Activated T-helper 9 cell treated with anti-CD3 and anti-CD28 coated beads, Interleukin-2, amount 50 U/mL, for 16 hours (primary cell): ENCODE data around the gene ROCK1.

Experiments used
- DNase-seq: peaks from one replicate; pipeline ENCODE4 v3.0.0-alpha.2; 2020; ENCODE audit warnings: low read depth

ROCK1 gene

DNA sequence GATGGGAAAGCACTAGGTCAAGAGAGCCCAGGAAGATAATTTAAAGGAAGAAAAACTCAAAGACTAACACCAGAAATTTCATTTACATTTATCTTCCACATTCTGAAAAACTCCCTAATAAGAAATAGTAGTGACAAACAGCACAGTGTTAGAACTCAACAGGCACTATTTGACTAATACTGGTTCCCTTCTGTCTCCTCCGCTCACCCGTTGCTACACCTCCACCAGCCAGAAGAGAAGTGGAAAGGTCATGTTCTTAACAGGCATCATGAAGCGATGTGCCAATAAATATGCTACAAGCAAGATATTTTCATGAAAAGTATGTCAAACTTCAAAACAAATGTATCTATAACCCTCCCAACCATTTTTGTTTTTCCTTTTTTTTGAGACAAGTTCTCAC, 5.7 kb downstream of the ROCK1 start:
- no peak for DNase-seq

DNA sequence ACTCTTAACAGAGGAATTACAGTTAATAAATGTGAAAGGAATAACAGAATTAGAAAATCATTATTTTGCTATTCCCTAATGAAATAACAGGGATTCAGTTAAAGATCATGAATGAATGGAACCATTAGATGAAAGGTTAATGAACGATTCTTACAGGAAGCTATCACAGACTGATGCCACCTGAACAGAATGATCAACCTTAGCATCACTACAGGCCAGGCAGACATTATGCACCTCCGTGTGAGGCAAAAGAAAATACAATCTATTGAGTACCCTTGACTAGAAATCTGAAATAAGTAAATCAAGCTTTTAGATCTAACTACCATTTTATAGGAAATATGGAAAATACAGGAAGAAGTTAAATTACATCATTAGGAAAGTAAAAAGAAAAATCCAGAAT, 10.4 kb downstream of the ROCK1 start:
- no peak for DNase-seq

DNA sequence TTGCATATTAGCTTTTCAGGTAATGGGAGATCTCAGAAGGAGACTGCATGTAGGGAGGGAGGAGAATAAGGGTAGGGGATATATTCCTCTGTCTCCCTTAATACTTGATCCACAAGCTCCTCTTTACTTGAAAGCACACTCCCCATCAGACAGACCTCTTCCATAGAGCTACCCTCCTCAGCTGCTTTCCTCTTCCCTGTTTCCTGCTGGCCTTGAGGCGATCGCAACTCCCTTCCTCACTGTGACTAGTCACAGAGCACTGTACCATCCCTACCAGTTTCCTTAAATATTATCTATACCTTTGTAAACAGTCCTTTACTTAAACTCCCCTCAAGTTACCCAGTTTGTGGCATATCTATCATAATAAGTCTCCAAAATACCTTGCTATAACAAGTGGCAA, 10.9 kb downstream of the ROCK1 start:
- DNase-seq, result no peak

DNA sequence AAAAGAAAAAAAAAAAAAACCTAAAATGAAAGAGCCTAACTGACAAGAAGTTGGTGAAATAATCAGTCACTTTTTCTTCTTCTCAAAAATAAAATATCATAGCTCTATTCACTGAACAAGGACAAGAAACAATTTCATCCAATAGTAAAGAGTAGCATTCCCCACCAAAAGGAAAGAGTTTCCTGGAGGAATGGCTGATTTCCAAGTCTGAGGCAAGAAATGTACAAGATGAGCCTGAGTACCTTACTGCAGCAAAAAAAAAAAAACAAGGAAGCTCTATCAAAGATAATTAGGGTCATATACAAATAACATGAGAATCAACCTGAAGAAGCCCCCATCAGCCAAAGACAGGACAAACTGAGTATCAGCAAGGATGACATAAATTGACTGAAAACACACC, 11.5 kb downstream of the ROCK1 start:
- DNase-seq, result no peak

DNA sequence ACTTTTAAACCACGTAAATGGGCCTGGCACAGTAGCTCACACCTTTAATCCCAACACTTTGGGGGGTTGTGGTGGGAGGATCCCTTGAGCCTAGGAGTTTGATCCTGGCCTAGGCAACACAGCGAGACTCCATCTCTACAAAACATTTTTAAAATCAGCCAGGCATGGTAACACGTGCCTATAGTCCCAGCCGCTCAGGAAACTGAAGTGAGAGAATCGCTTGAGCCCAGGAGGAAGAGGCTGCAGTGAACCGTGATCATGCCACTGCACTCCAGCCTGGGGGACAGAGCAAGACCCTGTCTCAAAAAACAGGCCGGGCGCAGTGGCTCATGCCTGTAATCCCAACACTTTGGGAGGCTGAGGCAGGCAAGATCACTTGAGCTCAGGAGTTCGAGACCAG, 12.2 kb downstream of the ROCK1 start:
- no peak for DNase-seq

DNA sequence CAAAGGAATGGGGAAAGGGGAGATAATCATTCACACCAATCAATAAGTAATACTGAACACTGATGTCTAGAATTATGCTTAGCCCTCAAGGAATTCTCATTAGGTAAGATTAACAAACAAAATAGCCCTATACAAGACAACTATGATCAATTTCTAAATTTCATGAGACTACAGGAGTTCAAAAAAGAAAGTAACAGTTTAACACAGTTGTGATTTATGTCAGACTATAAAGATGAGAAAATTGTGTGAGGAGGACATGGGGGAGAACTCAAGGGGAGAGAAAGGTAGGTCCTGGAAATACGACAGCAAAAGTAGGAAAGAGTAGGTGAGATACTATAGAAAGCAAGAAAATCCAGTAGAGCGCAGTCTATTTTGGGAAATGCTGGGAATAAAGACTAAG, 14.9 kb downstream of the ROCK1 start:
- no peak for DNase-seq

DNA sequence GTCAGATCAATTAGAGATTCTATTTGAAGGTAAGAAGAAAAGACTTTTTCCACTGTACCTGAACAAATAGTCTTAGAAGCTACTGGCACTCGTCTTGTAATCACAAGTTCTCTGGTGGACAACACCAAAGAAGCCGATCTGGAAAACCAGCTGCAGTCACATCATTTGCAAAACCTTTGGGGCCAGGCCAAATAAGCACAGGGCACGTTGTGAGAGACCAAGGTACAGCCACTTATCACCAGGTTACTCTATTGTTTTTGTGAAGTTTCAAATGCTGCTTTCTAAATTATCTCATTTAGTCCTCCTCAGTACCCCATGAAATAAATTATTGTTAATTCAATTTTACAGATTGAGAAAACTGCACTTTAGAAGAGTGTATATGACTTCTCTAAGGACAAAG, 18.5 kb downstream of the ROCK1 start:
- DNase-seq, result no peak

DNA sequence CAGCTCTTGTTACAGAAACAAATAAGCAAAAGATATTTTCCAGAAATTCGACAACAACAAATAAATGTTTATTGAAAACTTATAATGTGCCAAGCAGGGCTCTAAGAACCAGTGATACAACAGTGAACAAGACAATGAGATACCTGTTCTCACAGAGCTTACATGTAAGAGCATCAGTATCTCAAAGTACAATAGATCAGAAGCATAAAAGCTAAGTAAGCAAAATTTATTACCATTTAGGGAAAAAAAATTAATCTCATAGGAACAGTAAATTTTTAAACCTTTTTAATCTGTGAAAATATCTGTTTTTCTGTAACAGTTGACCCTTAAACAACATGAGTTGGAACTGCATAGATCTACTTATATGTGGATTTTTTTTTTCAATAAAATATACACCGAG, 20.9 kb downstream of the ROCK1 start:
- DNase-seq, result no peak

DNA sequence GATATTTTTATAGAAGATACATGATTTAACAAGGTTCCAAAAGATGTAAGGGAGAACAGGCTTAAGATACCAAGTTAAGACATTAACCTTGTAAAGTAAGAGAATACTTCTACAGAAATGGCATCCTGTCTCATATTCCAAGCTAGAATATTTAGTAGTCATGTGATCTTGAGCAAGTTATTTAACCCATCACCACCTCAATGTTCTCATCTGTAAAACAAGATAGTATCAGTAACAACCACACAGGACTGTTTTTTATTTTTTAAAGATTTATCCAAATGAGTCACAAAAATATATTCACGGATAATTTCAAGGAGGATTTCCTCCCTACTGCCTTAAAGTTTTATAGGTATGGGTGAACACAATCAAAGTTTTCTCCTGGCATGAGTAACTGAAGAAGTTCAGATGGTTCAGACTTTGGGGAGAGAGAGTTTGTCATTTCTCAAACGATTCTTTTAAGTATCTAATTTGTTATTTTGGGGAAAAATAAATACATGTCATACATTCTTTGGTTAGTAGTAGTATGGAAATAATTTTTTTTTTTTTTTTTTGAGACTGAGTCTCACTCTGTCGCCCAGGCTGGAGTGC, 25.9 kb downstream of the ROCK1 start:
- no peak for DNase-seq

DNA sequence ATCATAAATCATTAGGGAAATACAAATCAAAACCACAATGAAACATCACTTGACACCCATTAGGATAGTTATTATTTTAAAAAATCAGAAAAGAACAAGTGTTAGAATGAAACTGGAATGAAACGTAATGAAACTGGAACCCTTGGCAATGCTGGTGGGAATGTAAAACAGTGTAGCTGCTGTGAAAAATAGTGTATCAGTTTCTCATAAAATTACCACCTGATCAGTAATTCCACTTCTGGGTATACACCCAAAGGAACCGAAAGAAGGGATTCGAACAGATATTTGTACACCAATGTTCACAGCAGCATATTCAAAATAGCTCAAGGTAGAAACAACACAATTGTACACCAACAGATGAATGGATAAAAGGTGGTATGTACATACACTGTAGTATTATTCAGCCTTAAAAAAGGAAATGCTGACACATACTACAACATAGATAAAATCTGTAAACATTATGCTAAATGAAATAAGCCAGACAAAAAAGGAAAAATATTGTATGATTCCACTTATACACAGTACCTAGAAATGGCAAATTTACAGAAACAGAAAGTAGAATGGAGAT, 27.0 kb downstream of the ROCK1 start:
- no peak for DNase-seq

DNA sequence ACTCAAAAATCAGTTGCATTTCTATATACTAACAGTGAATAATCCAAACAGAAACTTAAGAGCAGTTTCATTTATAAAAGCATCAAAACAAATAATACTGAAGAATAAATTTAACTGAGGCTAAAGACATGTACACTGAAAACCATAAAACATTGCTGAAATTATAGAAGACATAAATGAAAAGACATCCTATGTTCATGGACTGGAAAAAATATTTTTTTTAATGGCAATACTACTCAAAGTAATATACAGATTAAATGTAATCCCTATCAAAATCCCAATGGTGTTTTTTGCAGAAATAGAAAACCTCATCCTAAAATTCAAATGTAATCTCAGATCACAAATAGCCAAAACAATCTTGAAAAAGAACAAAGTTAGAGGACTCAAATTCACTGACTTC, 28.6 kb downstream of the ROCK1 start:
- DNase-seq, result no peak

DNA sequence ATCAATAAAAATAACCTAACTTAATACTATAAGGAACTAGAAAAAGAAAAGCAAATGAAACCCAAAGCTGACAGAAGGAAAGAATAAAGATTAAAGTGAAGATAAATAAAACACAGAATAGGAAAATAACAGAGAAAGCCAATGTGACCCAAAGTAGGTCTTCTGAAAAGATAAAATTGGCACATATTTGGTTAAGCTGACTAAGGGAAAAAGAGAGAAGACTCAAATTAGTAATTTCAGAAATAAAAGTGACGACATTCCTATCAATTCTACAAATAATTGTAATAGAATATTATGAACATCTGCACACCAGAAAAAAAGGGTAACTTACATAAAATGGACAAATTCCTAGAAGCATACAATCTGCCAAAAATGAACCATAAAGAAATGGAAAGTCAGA, 30.2 kb downstream of the ROCK1 start:
- no peak for DNase-seq

DNA sequence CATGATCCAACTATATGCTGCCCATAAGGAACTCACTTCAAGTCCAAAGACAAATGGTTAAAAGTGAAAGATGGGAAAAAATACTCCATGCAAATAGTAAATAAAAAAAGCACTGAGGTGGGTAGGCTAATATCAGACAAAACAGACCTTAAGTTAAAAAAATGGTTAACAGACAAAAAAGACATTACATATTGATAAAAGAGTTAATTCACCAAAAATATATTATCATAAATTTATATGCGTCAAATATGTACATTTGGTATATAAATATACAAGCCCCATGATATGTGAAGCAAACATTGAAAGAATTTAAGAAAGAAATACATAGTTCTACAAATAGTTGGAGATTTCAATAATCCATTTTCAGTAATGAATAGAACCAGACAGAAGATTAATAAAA, 31.0 kb downstream of the ROCK1 start:
- no peak for DNase-seq

DNA sequence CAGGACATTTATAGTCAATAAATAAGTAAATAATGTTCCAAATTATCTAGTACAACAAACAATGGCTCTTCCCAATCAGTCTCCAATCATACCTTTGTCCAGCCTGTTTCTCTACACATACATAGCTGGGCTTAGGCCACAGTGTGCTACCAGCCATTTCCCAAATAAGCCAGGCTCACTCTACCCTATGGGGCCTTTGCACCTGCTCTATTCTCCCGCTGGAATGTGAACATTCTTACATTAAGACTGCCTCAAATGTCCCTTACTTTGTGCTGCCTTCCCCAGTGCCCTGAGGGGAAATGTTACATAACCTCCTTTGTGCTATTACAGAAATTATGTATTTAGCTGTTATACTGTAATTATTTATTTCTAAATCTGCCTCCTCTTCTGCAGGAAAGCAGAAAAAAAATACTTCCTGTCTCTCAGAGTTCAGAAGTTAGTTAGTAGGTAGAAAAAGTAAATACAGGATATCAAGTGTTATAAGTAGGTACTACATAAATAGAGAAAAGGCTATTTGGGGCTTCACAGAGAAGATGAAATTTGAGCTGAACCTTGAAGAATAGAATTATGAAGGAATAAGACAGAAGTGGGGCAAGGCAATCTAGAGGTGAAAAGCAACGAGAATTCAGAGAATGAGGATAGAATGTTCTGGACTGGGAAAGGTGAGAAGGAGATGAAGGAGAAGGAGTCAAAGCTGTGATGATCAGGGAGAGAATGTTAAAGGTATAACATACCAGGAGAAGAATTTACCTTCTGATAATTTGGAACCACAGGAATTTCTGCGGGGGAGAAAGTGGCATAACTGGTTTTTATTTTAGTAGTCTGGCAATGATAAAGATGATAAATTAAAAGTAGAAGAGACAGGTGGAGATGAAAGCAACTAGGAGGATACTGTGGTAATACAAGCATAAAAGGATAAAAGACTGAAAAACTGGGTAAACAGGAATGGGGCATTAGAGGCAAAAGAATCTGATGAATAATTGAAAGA, 37.0 kb downstream of the ROCK1 start:
- DNase-seq, result no peak

DNA sequence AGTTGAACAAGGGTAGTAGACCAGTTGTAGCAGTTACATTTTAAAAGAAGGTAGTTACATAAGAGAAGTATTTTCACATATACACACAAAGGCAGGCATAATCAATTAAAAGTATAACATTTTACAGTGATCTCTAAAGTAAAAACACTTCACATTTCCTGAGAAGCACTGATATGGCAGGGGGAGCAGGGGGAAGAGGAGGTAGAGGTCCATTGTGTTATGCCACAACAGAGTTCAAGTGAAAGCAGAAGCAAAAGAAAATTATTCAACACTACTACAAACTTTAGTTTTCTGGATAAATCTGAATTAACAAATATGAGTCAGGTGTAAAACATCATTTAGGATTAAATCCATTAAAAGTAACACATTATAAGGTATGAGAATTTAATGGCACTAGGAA, 38.4 kb downstream of the ROCK1 start:
- no peak for DNase-seq

DNA sequence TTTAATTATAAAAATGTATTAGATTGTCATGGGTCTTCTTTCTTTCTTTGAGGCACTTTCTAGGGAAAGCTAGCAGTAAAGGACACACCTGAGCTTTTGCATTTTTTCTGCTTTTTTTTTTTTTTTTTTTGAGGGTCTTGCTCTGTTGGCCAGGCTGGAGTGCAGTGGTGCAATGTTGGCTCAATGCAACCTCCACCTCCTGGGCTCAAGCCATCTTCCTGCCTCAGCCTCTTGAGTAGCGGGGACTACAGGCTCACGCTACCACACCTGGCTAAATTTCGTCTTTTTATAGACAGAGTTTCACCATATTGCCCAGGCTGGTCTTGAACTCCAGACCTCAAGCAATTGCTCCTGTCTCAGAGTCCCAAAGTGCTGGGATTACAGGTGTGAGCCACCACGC, 40.5 kb downstream of the ROCK1 start:
- DNase-seq, result no peak

DNA sequence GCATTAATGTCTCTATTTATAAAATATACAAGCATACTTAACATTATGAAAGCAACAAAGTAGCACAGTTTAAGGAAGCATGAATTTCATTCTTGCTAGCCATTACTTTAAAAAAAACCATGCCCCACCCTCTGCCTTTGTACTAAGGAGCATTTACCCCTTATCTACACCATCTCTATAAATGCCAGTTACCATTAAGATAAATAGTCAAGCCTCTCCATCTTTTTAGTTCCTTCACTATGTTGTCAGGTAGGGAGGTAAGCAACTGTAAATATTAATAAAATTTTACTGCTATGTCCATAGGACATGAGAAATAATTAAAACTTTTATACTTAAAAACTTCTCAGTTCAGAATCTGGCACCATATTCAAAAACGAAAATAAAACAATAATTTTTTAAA, 42.1 kb downstream of the ROCK1 start:
- DNase-seq, result no peak

DNA sequence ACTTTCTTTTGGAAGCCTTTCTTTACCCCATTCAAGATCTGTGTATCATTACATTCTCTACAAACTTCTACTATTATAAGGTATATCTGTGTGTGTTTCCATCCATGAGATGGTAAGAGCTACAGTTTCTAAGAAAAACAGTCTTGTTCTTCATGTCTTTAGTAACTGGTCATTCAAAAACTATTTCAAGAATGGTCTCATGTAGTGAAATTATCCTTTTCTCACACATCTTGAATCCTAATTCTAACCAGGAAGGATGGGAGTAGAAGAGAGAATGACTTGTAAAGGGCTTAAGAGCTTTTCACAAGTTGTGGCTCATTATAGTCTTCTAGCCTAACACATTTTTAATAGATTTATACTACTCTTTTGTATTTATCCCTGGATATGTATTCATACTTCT, 47.3 kb downstream of the ROCK1 start:
- no peak for DNase-seq

DNA sequence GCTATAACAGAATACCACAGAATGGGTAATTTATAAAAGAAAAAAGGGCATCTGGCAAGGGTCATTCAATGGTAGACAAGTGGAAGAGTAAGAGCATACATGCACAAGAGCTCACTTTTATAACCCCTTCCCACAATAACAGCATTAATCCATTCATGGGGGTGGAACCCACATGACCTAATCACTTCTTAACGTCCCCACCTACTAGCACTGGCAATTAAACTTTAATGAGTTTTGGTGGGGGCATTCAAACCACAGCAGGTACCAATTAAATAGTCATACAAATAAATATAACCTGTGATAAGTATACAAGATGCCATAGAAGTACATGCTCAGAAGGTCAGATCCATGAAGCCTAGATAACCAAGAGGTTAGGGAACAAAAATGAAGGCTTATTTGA, 48.6 kb downstream of the ROCK1 start:
- no peak for DNase-seq

DNA sequence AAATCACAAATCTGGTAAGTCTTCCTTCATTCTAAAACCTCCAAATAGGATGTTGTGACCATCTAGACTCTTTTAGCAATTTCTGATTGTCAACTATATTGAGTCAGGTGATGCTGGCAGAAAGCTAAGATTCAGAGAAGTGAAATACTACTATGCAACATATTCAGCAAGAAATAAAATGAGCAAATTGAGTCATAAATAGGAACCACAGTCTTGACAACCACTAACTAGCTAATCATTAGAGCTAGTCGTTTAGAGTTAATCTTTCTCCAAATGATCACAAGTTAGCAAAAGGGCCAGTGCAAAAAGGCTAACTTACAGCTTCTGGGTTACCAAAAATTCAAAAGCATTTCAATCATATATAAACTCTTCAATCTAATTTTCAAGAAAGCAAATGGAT, 54.5 kb downstream of the ROCK1 start:
- DNase-seq, result no peak

DNA sequence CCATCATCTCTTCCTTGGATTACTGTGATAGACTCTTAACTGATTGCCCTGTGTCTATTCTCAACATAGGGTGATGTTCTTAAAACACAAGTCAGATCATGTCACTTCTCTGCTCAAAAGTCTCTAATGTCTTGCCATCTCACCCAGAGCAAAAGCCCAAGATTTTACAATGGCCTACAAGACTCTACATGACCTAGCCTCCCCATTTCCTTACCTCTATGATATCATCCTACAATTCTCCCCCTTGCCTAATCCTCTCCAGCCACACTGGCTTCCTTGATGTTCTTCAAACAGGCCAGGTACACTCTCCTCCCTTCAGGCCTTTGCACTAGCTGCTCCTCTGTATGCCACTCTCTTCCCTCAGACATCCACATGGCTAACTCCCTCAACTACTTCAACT, 55.1 kb downstream of the ROCK1 start:
- DNase-seq, result no peak

DNA sequence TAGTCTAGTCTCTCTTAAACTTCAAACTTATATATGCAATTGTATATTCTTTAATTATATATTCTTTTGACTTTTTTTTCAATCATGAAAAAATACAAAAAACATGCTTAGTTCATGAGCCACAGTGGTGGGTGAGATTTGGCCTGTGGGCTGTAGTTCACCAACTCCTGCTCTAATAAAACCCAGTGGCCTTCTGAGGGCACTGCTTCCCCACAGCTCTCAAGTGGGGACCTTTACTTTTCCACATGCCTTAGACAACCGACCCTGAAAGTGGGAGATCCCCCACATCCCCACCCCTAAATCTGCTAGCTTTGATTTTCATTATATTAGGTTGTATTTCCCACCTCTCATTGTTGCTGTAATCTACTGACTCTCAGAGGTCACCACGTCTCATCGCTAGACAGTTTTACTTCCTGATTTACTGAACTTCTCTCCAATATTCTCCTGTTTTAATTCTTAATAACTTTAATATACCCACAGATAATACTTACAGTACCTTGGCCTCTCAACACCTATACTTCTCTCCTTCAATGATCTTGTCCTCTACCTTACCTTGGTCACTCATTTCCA, 57.3 kb downstream of the ROCK1 start:
- DNase-seq, result no peak

DNA sequence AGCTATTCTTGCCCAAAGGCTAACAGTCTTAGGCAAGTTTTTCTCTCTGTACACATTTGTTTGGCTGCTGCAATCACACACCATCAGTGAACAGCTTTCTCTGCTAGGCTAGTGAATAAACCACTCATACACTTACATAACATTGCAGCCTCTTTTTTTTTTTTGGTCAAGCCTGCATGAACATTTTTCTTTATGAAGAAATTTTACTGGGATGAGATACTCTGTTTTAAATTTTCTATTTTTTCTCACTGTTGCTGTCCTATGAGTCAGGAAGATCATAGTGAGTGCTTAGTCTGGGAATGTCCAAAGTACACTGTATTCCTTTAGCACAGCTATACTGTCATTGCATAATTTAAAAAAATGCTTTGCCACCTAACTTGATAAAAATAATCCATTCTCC, 58.5 kb downstream of the ROCK1 start:
- DNase-seq, result no peak
